Liver (tissue), 3 donors: Measurements from ENCODE around the gene FLT3LG.

ENCODE experiments used
- ATF3 ChIP-seq: IDR thresholded peaks from 2 replicates; pipeline ENCODE4 v1.6.1; 2016; ENCODE audit warnings: antibody characterized with exemption
- CTCF ChIP-seq: fragments of 150-350 bp; IDR thresholded peaks from 2 replicates; pipeline ENCODE4 v1.5.1; 2017; ENCODE audit warnings: improper control_type of control experiment, low read depth, low read length; ENCODE audit not compliant: missing input control
- EGR1 ChIP-seq, 2 donors: IDR thresholded peaks; 2 replicates each; pipeline ENCODE4 v1.6.1; 2016 to 2018; ENCODE audit warnings: antibody characterized with exemption in 2 of 2, low read depth in 2 of 2
- RAD21 ChIP-seq, 2 donors: IDR thresholded peaks; 2 replicates each; pipeline ENCODE4 v1.6.1; 2016; ENCODE audit warnings: antibody characterized with exemption in 2 of 2, mild to moderate bottlenecking in 2 of 2
- TAF1 ChIP-seq: conservative IDR thresholded peaks from 2 replicates; pipeline ENCODE4 v1.6.1; 2016; ENCODE audit warnings: antibody characterized with exemption, mild to moderate bottlenecking
- TF ChIP-seq, protein P1 (sequence below): IDR thresholded peaks from 2 replicates; pipeline ENCODE4 v1.6.1; 2016; ENCODE audit warnings: antibody characterized with exemption
- donor health status: healthy.
- donor health status: healthy.

DNA sequence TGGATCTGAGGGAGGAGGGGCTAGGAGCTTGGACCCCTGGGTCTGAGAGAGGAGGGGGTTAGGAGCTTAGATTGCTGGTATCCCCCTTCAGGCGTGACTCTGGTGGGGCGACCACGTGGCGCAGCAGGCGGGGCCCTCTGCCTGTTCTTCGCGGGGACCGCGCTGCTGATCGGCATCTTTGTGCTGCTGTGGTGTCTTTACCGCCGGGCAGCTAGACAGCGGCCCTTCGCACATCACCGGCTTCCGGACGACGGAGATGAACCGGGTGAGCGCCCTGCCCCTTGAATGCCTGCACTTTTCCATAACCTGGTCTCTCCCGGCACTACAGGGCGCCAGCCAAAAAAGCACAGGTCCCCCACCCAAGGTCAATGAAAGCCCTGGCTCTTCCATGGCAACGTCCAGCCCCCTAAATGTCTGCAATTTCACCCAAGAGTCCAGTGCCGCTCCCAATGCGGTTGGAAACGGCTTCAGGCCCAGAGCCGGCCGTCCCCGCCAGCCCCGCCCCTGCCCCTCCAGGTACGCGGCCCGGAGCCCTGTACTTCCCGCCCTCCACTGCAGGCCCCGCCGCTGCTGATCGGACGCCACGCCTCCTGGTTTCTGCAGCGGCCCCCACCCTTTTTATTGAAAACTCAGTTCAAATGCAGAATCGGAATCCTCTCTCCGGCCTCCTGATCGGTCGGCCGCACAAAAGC, 46.0 kb upstream of the FLT3LG start:
- TF ChIP-seq CTCF (no peak), RAD21 (IDR thresholded peaks at IDR 0.05) (no peak), ATF3 (no peak), TAF1 (no peak), EGR1 (IDR thresholded peaks at IDR 0.05; ENCODE audit: low read depth in 2 of 2) (no peak)
- TF ChIP-seq, protein P1, sequence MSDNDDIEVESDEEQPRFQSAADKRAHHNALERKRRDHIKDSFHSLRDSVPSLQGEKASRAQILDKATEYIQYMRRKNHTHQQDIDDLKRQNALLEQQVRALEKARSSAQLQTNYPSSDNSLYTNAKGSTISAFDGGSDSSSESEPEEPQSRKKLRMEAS = no peak
